HG02852 (cell line): ENCODE results near the gene FUOM.

Experiments used
- ATAC-seq: cut with Tn5 transposase; IDR thresholded peaks from one replicate; pipeline ENCODE4 v1.9.1; 2021; ENCODE audit warnings: mild to moderate bottlenecking, moderate library complexity; ENCODE audit not compliant: unreplicated experiment

Gene FUOM

DNA sequence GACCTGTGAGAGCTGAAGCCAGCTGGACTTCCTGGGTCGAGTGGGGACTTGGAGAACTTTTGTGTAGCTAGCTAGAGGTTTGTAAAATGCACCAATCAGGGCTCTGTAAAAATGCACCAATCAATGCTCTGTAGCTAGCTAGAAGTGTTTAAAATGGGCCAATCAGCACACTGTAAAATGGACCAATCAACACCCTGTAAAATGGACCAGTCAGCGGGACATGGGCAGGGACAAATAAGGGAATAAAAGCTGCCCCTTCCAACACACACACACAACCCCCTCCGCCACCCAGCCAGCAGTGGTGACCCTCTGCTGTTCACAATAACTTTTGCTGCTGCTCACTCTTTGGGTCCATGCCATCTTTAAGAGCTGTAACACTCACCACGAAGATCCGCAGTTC is 42.0 kb downstream of the FUOM start:
- ATAC-seq, result no peak

DNA sequence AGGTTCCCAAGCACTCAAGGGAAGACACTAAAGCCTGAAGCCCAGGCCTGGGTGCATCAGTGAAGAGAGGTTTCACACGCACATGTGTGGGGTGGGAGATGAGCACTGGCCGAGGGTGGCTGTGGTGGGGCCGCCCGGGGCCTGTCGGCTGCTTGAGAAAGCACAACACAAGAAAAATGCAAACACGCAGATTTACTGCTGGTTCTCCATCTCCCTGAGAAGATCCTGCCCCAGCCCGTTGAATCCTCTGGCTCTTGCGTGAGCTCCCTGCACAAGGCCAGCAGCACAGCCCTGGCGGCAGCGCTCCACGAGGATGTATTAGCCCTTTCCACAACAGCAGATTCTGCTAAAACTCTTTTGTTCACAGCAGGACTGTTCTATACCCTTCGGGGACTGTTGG is 42.9 kb downstream of the FUOM start:
- no peak for ATAC-seq

DNA sequence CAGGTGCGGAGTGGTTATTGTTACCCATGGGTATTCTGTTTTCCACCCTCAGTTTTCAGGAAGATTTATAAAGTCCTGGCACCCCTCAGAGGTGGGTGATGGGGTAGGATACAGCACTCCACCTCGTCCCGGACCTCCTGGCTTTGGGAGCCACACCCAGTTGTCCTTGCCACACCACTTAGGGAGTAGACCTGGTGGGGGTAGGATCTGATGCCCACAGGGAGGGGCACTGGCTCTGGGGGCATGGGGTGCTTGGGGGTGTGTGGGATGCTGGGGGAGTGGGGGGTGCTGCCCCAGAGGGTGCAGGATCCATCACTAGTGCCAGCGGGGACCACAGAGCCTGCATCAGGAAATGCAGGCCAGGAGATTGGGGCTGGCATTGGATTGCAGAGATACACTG is 44.6 kb downstream of the FUOM start:
- ATAC-seq, result no peak

DNA sequence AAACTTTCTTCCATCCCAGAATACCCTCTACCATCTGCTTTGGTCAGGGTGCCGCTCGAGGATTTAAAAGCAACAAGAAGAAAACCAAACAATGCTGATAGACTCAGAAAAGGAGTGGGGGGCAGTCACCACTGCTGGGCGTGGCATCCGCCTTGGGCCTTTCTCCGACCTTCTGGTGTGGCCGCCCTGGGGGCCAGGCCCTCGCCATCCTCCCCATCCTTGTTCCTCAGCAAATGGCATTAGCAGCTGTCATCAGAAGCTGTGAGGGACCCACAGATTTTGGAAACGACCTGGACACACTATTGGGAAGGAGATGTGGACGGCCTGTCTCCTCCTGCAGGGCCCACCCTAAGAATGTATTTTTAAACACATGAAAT is 45.1 kb downstream of the FUOM start:
- ATAC-seq, result no peak

DNA sequence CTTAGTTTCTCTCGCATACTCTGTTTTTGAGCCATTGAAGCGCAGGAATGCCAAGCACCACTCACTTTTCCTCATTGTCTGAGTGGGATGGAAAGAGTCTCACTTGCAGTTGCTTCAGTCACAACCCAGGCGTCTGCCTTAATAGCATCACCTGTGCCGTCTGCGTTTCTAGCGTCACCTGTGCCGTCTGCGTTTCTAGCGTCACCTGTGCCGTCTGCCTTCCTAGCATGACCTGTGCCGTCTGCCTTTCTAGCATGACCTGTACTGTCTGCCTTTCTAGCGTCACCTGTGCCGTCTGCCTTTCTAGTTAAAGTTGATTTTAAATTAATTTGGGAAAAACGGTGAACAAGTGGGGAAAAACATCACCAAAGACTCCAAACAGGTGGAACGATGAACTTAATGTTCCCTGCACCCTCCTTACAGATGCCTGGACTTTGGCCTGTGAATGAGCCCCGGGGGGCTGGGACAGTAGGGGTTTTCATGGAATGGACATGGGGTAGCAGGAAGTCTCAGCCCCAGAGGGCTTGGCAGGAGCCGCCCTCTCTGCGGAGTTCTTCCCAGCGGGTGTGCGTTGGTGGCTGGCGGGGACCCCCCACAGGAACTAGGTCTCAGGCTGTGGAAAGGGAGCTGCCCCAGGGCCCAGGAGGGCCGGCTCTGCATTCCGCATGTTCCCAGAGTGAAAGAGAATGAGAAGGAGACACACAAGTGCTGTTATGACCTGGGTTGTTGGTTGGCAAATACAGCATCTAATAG is 45.6 kb downstream of the FUOM start:
- ATAC-seq, result no peak

DNA sequence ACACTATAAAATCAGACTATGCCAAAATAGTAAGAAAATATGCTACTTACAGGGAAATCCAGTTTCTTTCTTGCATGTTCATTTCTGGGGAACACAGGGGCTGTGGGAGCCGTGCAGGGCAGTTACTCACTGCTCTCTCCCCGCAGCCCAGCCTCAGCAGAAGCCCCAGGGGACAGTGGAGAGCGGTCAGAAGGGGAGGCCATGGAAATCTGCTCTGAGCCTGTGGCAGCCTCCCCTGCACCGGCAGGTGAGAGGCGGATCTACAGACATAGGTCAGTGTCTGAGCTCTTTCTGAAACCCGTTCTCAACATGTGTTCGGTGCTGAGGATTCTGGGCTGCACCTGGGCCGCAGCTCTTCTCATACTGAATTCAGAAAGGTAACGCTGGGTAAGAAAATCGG is 46.2 kb downstream of the FUOM start:
- no peak for ATAC-seq

DNA sequence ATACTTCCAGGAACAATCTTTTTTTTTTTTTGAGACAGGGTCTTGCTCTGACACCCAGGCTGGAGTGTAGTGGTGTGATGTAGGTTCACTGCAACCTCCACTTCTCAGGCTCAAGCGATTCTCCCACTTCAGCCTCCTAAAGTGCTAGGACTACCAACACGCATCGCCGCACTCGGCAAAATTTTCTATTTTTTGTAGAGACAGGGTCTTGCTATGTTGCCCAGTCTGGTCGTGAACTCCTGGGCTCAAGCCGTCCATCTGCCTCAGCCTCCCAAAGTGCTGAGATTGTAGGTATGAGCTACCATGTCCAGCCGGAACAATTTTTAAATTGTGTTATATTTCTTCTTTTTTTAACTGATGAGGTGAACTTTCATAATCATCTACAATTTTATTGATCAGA is 47.0 kb downstream of the FUOM start:
- no peak for ATAC-seq

DNA sequence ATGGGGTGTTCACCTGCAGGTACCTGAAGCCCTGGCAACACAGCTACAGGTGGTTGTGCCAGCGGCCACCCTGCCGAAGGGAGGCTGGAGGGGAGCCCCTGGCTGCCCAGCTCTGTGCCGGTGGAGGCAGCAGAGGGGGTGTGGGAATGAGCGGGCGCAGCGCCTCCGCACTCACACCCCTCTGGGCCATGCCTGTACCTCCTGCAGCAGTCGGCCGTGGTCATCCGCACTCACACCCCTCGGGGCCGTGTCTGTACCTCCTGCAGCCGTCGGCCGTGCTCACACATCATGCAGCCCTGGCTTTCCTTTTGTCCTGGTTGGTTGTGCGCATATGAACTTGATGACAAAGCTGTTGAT is 47.4 kb downstream of the FUOM start:
- ATAC-seq, result no peak

DNA sequence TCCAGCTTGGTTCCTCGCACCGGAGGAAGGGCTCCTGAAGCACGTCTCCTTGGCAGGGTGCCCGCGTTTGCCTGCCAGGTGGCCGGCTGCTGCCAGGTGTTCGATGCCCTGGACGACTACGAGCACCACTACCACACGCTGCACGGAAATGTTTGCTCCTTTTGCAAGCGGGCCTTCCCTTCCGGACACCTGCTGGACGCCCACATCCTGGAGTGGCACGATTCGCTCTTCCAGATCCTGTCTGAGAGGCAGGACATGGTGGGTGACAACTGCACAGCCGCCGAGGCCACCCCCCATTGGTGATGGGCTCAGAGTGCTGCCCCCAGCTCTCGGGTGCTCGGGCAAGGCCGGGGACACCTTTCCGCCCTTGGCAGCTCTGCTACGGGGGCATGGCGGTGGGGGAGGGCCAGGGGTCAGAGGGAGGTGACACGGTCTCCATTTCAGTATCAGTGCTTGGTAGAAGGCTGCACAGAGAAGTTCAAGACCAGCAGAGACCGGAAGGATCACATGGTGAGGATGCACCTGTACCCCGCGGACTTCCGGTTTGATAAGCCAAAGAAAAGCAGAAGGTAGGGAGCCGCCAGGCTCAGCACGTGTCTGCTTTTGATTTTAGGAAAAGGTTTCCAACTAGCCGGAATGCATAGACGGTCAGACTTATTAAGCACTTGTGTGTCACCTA is 48.0 kb downstream of the FUOM start:
- no peak for ATAC-seq

DNA sequence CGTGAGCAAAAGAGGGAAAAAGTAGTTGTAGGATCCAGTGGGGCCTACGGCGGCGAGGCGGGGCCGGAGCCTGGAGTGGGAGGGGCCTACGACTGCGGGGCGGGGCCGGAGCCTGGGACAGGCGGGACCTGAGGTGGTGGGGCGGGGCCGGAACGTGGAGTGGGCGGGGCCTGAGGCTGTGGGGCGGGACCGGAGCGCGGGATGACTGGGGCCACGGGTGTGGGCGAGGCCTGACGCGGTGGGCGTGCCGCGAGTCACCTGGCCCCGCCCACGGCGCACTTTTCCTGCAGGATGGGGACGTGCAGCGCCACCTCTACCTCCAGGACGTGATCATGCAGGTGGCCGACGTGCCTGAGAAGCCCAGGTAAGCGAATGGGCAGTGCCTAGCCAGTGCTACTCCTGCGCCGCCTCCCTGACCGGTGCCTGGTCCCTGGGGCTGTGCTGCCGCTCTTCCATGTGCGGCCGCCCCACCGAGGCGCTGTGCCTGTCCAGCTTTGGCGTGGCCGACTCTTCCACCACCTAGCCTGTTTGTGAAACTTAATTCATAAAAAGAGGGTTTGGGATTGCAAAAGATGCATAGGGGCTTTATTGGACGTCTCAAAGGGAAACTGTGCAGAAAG is 48.6 kb downstream of the FUOM start:
- ATAC-seq, result peak; percentile 66

DNA sequence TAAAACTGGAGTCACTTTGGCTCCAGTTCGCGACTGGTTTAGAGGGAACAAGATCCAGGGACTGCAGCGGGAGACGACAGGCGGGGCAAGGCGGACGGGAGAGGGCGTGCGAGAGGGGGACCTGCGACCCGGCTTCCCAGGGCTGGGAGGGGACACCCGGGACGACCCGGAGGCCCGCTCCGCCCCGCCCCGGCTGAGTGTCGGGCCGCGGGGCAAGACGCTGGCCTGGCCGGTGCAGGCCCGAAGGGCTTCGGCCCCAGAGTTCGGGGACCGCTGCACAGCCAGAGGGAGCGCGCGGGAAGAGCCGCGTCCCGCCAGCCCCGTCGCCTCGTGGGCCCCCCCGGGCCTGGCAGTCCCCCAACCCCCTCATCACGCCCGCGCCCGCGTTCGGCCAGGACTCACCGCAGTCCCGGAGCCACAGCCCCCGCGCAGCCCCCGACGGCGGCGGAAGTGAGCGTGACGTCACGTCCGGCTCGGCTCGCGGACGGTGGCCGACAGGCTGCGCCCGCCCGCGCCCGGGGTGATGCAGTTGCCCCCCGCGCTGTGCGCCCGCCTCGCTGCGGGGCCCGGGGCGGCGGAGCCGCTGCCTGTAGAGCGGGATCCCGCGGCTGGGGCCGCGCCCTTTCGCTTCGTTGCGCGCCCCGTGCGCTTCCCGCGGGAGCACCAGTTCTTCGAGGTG is 49.3 kb downstream of the FUOM start, which contains the start of the genes TUBGCP2 and ZNF511:
TSS of gene TUBGCP2 (minus strand) at position 452 of the 679 bp plus-strand sequence. CDS start 5,931 bp downstream, outside the sequence.
TSS of gene ZNF511 (plus strand) at position 494 of the 679 bp plus-strand sequence. CDS start at position 524, 30 bp downstream.
- ATAC-seq, result peak; percentile 78

DNA sequence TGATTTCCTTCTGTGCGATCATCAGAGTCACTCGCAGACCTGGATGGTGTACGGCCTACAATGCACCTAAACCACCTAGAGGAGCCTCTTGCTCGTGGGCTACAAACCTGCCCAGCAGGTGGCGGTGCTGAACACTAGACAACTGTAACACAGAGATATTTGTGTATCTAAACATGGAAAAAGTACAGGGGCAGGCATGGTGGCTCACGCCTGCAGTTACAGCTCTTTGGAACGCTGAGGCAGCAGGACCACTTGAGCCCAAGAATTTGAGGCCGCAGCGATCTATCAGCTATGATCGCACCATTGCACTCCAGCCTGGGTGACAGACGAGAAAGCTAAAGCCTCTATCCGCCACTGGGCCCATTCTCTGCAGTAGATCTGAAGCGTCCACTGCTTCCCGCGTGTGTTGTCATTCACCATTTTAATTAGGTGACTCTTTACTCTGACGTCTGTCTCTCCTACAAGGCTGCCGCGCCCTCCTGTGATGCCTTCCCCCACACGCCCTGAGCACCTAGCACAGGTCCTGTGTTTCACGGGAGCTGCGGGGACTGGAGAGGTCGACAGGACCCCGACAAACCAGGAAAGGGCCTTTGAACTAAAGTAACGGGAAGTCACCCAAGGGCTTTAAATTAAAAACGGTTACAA is 49.9 kb downstream of the FUOM start:
- peak; percentile 41 for ATAC-seq

DNA sequence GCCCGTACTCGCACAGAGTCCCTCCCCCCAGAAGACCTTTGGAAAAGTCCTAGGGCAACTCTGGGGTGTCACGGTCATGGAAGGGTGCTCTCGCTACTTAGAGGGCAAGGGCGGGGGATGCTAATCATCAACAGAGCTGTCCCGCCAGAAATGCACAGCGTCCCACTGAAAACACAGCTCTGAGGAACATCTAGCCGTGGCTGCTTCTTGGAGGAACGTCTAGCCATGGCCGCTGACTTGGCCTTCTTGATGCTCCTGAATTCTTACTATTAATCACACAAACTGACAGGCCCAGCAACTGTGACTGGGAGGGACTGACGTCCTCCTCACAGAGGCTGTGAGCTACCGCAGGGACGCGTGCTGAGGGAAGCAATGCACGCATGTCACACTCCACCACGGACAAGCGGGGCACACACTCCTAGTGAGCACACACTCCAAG is 50.9 kb downstream of the FUOM start:
- no peak for ATAC-seq

DNA sequence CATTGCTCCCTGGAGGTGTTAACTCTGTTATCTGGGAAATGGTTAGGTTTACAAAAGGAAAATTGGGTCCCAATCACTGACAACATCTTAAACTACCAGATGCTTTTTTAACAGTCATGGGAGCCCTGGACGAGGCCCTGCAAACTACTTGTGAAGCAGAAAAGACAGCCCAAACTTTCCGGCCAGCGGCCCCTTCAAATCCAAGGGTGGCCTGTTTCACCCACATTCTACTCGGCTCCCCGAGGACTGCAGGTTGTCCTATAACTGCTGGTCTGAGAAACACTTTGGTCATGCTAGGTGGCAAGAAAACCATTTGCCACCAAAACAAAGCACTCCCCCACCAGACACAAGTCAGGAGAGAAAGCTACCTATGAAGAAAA is 51.7 kb downstream of the FUOM start:
- ATAC-seq, result no peak
